HG03575 (cell line): ENCODE data around the gene RASA3.
"Not testable (repeated sequence)": the region's sequence is repeated elsewhere in the genome, so short reads cannot be mapped to it uniquely, and the experiment has no call there.

Experiments used
- ATAC-seq: cut with Tn5 transposase; IDR thresholded peaks from one replicate; pipeline ENCODE4 v1.9.1; 2021; ENCODE audit not compliant: unreplicated experiment, insufficient number of reproducible peaks, low FRiP score; ENCODE audit errors: extremely low read depth

The RASA3 gene

DNA sequence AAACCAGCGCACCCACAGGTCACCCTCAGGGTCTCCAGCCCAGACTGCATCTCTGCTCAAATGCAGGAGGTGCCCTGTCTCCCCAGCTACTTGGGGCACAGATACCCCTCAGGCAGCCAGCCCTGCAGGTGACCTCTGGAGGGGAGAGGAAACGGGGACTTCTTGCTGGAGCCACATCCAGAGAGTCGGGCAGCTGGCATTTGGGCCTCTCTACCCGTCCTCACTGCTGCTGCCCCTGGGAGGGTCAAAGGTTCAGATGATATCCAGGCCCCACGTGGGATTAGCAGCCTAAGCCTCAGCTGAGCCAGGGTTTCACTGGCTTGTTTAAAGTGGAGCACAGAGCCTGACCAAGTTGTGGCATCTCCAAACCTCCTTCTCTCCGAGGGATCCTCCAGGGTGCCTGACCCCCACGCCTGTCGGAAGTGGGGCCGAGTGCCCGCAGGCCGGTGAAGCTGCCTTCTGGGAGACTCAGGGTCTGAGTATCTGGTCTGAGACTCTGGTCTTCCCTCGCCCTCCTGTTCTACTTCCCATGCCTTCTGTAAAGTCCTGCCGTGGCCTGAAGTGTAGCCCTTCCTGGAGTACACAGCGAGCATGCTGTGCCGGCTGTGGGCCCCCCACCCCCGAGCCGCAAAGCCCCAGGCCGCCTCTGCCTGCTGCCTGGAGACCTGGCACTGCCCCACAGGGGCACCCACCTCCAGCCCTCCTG, 2.1 kb downstream of the RASA3 start:
- ATAC-seq: no peak

GRCh38 chr13:114129649-114130062, 2.8 kb downstream of the RASA3 start:
- ATAC-seq: no peak

GRCh38 chr13:114128624-114129522, 3.5 kb downstream of the RASA3 start:
- ATAC-seq: peak; percentile 49

DNA sequence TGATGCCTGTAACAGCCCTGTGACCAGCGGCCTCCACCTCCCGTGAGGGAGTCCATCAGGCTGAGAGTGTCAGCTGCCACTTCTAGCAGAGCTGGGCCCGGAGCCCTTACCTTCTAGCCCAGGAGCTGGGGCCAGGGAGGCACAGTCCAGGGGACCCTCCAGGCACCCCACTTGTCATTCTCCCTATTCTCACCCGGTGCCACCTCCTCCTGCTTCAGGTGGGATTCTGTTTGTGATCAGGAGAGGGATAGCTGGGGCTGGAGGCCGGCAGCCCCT, 4.1 kb downstream of the RASA3 start:
- ATAC-seq: no peak

GRCh38 chr13:114127473-114128347, 4.7 kb downstream of the RASA3 start:
- ATAC-seq: no peak

DNA sequence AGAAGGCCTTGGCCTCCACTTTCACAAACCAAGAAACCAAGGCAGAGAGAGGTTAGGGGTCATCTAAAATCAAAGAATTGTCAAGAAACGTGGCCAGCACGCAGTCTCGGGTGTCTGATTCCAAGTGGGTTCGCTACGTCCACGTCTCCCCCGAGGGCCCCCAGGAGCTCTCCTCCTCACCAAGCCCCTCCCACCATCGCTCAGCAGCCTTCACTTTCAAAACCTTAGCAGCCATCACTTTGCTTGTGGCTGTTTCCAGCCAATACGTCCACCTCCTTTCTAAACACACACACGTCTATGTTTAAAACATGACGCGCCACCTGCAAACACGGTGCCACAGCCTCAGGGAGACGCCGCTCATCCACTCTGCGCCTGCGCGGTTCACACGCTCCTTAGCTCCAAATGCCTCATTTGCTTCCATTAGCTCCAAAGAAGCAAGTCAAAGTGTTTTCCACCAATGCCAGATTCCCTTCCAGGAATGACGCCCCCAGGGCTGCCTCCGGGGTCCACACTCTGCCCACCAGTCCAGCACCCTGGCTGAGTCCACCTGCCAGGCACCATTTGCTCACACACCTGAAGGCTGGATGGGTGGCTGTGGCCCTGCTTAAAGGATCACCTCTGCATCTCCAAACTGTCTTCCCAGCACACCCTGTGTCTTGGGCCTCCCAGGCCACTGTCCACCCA, 5.5 kb downstream of the RASA3 start:
- ATAC-seq: no peak

GRCh38 chr13:114126086-114126485, 6.3 kb downstream of the RASA3 start:
- ATAC-seq: not testable (repeated sequence)

GRCh38 chr13:114125589-114125988, 6.8 kb downstream of the RASA3 start:
- no peak for ATAC-seq

DNA sequence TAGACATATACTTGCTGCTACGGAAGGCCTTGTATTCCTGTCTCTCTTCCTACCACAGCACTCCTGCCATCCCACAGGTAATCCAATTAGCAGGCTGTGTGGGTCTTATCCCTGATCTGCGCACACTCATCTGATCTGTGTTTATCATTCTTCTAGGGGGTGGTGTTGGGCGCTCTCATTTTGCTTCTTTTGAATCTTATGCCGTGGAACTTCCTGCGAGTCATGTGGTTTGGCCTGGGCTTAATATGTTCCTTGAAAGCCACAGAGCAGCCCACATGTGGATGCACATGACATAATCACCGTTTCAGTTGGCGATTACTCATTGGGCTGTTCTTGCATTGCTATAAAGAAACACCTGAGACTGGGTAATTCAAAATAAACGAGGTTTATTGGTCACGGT, 7.5 kb downstream of the RASA3 start:
- ATAC-seq: no peak

GRCh38 chr13:114124431-114124830, 8.0 kb downstream of the RASA3 start:
- ATAC-seq: no peak

DNA sequence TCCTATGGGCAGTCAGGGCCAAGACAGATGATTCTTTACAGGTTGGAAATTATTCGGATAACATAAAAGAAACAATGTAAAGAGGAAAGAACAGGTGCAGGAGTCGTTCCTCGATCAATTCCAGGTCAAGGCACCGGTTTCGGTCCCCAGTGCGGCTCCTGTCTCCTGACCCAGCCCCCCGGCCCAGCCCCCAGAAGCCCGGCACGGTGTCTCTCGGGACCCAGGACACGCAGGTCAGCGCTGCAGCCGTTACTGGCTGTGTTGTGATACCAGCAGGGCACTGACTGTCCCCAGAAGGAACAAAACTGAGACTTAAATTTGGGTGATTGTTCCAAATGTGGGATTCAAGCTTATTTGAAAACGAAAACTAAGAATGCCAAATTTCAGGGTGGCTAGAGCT, 8.5 kb downstream of the RASA3 start:
- ATAC-seq: no peak

DNA sequence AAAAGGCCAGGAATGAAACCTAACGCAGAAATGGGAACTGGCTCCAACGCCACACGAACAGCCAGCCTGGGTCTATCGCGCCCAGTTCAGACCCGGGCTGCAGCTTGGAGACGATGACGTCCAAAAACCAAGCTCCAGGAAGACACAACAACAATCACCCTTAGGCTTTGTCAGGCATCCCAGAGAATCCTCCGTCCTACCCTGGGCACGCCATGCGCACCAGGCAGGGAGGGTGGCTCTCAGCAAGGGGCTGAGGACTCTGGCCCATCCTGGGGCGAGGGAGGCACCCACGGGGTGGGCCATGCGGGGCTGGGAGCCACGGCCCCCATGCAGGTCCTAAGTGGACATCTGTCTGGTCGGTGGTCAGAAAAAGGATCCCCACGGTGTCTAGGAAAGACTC, 9.0 kb downstream of the RASA3 start:
- ATAC-seq: no peak

DNA sequence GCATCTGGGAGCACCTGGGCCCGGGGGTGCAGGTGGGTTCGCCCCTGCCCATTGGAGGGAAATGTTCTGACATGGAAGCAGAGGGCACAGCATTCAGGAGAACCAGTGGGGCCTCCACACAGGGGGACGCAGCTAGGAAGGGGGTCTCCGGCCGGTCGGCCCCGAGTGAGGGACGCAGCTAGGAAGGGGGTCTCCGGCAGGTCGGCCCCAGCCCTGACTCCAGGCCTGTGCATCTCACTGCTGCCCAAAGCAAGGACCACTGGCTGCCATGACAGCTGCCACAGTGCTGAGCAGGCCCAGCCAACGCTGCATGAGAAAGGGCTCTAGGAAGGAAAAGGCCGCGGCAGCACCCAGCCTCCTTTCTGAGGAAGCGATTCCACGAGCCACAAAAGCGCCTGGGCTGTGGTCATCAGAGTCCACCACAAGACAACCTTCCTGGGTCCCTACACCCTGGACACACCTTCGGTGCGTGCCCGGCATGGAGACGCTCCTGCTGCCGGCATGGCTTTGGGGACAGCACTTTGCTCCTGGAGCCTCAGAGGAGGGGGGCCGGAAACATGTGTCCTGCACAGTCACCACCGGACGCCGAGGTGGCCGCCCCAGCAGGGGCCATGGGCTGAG, 9.7 kb downstream of the RASA3 start:
- ATAC-seq: no peak

DNA sequence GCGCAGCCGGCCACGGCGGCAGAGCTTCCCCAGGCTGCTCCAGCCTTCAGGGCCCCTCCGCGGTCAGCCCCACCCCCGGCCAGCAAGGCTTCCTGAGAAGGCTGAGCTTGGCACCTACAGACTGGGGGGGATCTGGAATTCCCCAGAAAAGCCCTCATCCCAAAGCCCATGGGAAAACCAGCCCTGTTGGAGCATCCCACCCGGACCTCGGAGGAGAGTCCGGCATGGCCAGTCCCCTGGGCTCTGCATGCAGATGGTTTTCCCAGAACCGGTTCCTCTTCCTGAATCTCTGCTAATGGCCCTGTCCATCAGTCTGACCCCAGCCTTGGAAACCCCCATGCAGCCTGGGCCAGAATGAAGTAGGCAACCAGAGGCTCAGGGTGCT, 10.3 kb downstream of the RASA3 start:
- ATAC-seq: no peak

DNA sequence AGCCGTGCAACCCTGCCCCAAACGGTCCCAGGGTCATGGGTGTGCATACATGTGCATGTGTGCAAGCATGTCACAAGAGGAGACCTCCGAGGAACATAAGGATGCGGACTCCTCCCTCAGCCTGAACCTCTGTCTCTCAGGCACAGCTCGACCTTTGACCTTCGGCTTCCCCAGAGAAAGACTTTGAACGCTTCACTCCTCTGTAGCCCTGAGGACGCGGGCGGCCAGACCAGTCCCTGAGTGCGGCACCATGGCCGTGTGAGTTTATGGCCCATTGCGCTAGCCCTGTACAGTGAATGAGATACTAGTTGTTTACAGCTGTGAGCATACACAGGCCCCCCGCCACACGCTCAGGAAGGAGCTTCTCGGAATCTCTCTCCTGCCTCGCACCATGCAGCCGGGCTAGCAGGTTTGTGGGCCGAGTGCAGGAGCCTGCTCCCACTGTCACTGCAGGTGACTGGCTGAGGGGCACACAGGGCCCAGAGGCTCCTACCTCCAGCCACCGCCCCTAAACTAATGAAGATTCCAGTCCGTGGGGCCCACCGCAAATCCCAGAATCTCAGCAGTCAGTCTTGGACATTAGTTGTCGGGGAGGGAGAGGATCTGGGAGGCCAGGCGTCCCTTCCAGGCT, 10.8 kb downstream of the RASA3 start:
- ATAC-seq: no peak

- ATAC-seq: no peak
These were observed 11.4 kb downstream of the RASA3 start for GRCh38 chr13:114121031-114121430.

DNA sequence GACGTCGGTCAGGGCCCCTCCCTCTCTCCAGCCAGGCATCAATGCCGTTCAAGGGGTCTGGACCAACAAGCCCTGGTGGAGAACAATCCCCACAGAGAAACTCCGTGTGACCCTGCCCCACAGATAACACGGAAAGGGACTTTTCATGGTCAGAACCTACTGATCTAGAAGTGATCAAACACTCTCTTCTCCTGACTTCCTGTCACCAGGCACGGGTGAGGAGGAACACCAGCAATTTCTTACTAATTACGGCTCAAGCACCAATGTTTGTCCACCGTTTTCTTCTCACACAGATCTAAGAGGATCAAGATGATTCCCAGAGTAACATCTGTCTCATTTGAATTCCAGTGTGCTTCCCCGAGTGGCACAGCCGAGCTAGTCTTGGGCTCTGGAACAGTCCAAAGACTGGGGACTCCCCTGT, 11.8 kb downstream of the RASA3 start:
- no peak for ATAC-seq

GRCh38 chr13:114119196-114119595, 13.2 kb downstream of the RASA3 start:
- no peak for ATAC-seq
